Measurements from ENCODE around the gene OVCA2. TPM values are rescaled to one million over a fixed set of nuclear protein-coding genes. Genes with fewer than 3 reads are reported as not detected.

Gene OVCA2
- polyA plus RNA-seq, 1 of the 3 experiments (the other 2 are of a cell fraction) = 59.2 TPM

DNA sequence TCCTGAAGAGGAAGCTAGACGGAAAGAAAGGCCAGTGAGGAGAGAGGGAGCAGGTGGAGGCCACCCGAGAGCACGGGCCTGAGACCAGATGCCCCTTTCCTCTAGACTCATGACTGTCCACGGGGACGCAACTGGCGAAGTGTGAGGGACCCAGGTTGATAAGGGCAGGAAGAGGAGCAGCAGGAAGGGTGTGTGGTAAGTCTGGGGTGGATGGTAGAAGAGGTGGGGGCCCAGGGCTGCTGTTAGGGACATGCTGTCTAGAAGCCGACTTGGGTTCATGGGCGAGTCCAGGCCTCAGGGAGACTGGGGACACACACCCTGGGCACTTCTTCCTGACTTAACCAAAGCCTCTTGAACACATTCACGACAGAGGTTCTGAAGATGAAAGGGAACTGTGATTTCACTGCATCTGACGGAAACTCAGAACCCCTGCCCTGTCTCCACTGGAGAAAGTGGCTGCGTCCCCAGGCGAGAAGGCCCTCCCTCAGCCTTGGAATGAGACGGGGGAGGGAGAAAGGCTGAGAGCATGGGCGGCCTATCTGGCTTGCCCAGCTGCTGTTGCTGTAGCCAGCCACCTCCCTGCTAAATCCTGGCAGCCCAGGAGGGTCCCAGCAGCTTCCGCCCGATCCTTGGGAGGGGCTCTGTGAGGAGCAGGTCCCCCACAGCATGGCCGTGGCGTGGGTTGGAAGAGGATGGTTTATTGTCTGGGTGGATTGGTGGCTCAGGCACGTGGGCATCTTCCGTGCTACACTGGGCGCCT is 19.0 kb downstream of the OVCA2 start:
- H3K27me3 ChIP-seq (ENCODE audit: insufficient read depth) = no peaks in the 10 kb centered on the region
- no peak overlapping the region for H3K4me2 ChIP-seq
- no peak overlapping the region for H2AFZ ChIP-seq (ENCODE audit: low read depth)
- no peaks in the 10 kb centered on the region for H3K9me3 ChIP-seq
- H3K79me2 ChIP-seq (ENCODE audit: insufficient read depth) = no peaks in the 10 kb centered on the region
- CTCF ChIA-PET = interaction anchor here (0.9 to 8.0 kb wide), 5 partner anchors 14 to 184 kb away, joined by 3 to 185 read pairs (median 5); no protein-coding TSS in a partner anchor
- H3K9me2 ChIP-seq = no peaks in the 10 kb centered on the region
- H3K9ac ChIP-seq = no peak overlapping the region
- no peak for TF ChIP-seq EZH2phosphoT487 (IDR thresholded peaks at IDR 0.05; ENCODE audit: borderline replicate concordance, low read depth)
- TF ChIP-seq CHD2 (IDR thresholded peaks at IDR 0.05; ENCODE audit: low read length, partially characterized antibody) = no peak
- TF ChIP-seq NFIC (IDR thresholded peaks at IDR 0.05; ENCODE audit: borderline replicate concordance) = no peak
- no peak for TF ChIP-seq MXI1 (IDR thresholded peaks at IDR 0.05; ENCODE audit: low read depth, low read length)
- no peak for TF ChIP-seq NRF1 (IDR thresholded peaks at IDR 0.05; ENCODE audit: low read depth, low read length)
- TF ChIP-seq, protein P1, sequence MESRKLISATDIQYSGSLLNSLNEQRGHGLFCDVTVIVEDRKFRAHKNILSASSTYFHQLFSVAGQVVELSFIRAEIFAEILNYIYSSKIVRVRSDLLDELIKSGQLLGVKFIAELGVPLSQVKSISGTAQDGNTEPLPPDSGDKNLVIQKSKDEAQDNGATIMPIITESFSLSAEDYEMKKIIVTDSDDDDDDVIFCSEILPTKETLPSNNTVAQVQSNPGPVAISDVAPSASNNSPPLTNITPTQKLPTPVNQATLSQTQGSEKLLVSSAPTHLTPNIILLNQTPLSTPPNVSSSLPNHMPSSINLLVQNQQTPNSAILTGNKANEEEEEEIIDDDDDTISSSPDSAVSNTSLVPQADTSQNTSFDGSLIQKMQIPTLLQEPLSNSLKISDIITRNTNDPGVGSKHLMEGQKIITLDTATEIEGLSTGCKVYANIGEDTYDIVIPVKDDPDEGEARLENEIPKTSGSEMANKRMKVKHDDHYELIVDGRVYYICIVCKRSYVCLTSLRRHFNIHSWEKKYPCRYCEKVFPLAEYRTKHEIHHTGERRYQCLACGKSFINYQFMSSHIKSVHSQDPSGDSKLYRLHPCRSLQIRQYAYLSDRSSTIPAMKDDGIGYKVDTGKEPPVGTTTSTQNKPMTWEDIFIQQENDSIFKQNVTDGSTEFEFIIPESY (IDR thresholded peaks at IDR 0.05; ENCODE audit: borderline replicate concordance, low read depth) = no peak
- TF ChIP-seq RAD21 (IDR thresholded peaks at IDR 0.05; ENCODE audit: low read length) = no peak
- TF ChIP-seq FOSL2 (IDR thresholded peaks at IDR 0.05; ENCODE audit: borderline replicate concordance, low read depth) = no peak
- TF ChIP-seq EP300 (IDR thresholded peaks at IDR 0.05; ENCODE audit: borderline replicate concordance in 1 of 2, low read depth in 1 of 2, low read length in 1 of 2) = no peak
- no peak for TF ChIP-seq POLR2AphosphoS5 (IDR thresholded peaks at IDR 0.05; ENCODE audit: low read depth, low read length)
- peaks cover 7 to 41% of the 10 kb centered on the region in 2 experiments for H3K36me3 ChIP-seq (replicated peaks in 1 of 2; ENCODE audit: control insufficient read depth in 1 of 2, insufficient read depth in 2 of 2, low read length in 1 of 2)
- WGBS (ENCODE audit: low lambda C conversion rate) = 95% methylated on average over 14 of the region's 21 CpGs
- POLR2A ChIA-PET = no interaction called here
- H3K4me3 ChIP-seq (ENCODE audit: low read depth in 2 of 2, low read length in 1 of 2) = no peak overlapping the region
- peaks cover 13 to 18% of the 10 kb centered on the region in 2 experiments; a peak in 3 of 4 replicates for H3K4me1 ChIP-seq (ENCODE audit: control insufficient read depth in 1 of 2, insufficient read depth in 2 of 2, low read depth in 1 of 2, low read length in 1 of 2)
- DNase-seq = no peak
- no peak overlapping the region for H3K27ac ChIP-seq (ENCODE audit: low read depth in 2 of 2, low read length in 1 of 2)
- peaks cover 5% of the 10 kb centered on the region for H3F3A ChIP-seq (replicated peaks; ENCODE audit: insufficient read depth)
- H4K20me1 ChIP-seq (ENCODE audit: insufficient read depth) = no peaks in the 10 kb centered on the region

DNA sequence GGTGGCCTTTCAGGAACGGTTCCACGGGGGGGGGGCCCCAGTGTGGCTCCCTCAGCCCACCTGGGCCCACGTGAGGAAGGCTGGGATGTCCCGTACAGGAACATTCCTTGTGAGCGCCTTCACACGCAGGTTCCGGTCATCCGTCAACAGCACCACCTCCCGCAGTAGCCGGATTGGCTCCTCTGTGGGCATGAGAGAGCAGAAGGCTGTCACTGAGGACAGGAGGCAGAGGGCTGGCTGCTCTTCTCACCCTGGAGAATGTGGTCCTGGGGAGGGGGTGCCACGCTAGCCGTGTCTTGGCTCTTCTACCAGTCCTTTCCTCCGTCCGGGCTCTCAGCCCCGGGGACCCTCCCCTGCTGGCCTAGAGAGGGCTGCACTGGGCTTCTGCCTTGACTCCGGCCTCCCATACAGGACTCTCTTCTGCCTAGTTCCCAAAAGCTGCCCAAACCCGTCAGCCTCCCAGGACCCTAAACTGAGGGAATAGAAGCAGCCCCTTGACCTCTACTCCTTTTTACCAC is 19.7 kb downstream of the OVCA2 start:
- POLR2A ChIA-PET = no interaction called here
- CTCF ChIA-PET = interaction anchor here (0.9 kb wide), 1 partner anchor 183 kb away, joined by 3 read pairs; no protein-coding TSS in a partner anchor
- H2AFZ ChIP-seq (ENCODE audit: low read depth) = no peak overlapping the region
- H3K27me3 ChIP-seq (ENCODE audit: insufficient read depth) = no peaks in the 10 kb centered on the region
- no peaks in the 10 kb centered on the region for H3K79me2 ChIP-seq (ENCODE audit: insufficient read depth)
- no peaks in the 10 kb centered on the region for H3K9me2 ChIP-seq
- H3K4me2 ChIP-seq = no peak overlapping the region
- DNase-seq = no peak
- H3K4me3 ChIP-seq (ENCODE audit: low read depth in 2 of 2, low read length in 1 of 2) = no peak overlapping the region
- H3K27ac ChIP-seq (ENCODE audit: low read depth in 2 of 2, low read length in 1 of 2) = peak overlapping the region; percentile 19 to 47; a peak in 2 of 4 replicates
- H3K9ac ChIP-seq = no peak overlapping the region
- H4K20me1 ChIP-seq (ENCODE audit: insufficient read depth) = no peaks in the 10 kb centered on the region
- 98% methylated on average over 5 of the region's 17 CpGs for WGBS (ENCODE audit: low lambda C conversion rate)
- H3K36me3 ChIP-seq (replicated peaks in 1 of 2; ENCODE audit: control insufficient read depth in 1 of 2, insufficient read depth in 2 of 2, low read length in 1 of 2) = peaks cover 8 to 40% of the 10 kb centered on the region in 2 experiments
- peaks cover 13 to 18% of the 10 kb centered on the region in 2 experiments; a peak in 3 of 4 replicates for H3K4me1 ChIP-seq (ENCODE audit: control insufficient read depth in 1 of 2, insufficient read depth in 2 of 2, low read depth in 1 of 2, low read length in 1 of 2)
- H3F3A ChIP-seq (replicated peaks; ENCODE audit: insufficient read depth) = peaks cover 5% of the 10 kb centered on the region
- H3K9me3 ChIP-seq = no peaks in the 10 kb centered on the region
- TF ChIP-seq SIN3A (IDR thresholded peaks at IDR 0.05; ENCODE audit: borderline replicate concordance, low read depth, low read length) = no peak
- no peak for TF ChIP-seq POLR2AphosphoS5 (IDR thresholded peaks at IDR 0.05; ENCODE audit: low read depth, low read length)
- TF ChIP-seq, protein P2, sequence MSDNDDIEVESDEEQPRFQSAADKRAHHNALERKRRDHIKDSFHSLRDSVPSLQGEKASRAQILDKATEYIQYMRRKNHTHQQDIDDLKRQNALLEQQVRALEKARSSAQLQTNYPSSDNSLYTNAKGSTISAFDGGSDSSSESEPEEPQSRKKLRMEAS (IDR thresholded peaks at IDR 0.05; ENCODE audit: low read depth) = no peak
- TF ChIP-seq, protein P1 (IDR thresholded peaks at IDR 0.05; ENCODE audit: borderline replicate concordance, low read depth) = no peak
- no peak for TF ChIP-seq TEAD4 (IDR thresholded peaks at IDR 0.05; ENCODE audit: borderline replicate concordance, insufficient read depth)
- TF ChIP-seq, protein P3, sequence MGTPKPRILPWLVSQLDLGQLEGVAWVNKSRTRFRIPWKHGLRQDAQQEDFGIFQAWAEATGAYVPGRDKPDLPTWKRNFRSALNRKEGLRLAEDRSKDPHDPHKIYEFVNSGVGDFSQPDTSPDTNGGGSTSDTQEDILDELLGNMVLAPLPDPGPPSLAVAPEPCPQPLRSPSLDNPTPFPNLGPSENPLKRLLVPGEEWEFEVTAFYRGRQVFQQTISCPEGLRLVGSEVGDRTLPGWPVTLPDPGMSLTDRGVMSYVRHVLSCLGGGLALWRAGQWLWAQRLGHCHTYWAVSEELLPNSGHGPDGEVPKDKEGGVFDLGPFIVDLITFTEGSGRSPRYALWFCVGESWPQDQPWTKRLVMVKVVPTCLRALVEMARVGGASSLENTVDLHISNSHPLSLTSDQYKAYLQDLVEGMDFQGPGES (IDR thresholded peaks at IDR 0.05; ENCODE audit: low read depth, low read length) = no peak
- TF ChIP-seq RFX5 (IDR thresholded peaks at IDR 0.05; ENCODE audit: low read length) = no peak
- TF ChIP-seq, protein P4, sequence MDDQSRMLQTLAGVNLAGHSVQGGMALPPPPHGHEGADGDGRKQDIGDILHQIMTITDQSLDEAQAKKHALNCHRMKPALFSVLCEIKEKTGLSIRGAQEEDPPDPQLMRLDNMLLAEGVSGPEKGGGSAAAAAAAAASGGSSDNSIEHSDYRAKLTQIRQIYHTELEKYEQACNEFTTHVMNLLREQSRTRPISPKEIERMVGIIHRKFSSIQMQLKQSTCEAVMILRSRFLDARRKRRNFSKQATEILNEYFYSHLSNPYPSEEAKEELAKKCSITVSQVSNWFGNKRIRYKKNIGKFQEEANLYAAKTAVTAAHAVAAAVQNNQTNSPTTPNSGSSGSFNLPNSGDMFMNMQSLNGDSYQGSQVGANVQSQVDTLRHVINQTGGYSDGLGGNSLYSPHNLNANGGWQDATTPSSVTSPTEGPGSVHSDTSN (IDR thresholded peaks at IDR 0.05) = no peak
- TF ChIP-seq GATA2 (CRISPR knock-in tag; IDR thresholded peaks at IDR 0.05) = no peak
- TF ChIP-seq RAD21 (IDR thresholded peaks at IDR 0.05; ENCODE audit: low read length) = no peak

Measured in SK-N-SH (cell line).